ENCODE results near the gene EFCAB14.

GRCh38 chr1:46682064-46682463 is 36.9 kb downstream of the EFCAB14 start:
- no peak for TF ChIP-seq CTCF (IDR thresholded peaks at IDR 0.05; ENCODE audit: low read length)
- TF ChIP-seq EZH2 (IDR thresholded peaks at IDR 0.05; ENCODE audit: borderline replicate concordance, low read length), result no peak

Data from OCI-LY1 (cell line).